ENCODE measurements around the gene APPL1. TPM values are rescaled to one million over a fixed set of nuclear protein-coding genes. Genes with fewer than 3 reads are reported as not detected.
A peak's percentile ranks its signal among the peaks of the same experiment; 100 is the strongest.
"Not testable (repeated sequence)": the region's sequence is repeated elsewhere in the genome, so short reads cannot be mapped to it uniquely, and the experiment has no call there.

APPL1 gene
- total RNA-seq, 1 donor = 36.9 TPM

GRCh38 chr3:57261119-57261518 lies 33.6 kb downstream of the APPL1 start:
- DNase-seq (ENCODE audit: low read depth in 2 of 3, low spot score in 2 of 3) = no peak

- no peak for DNase-seq (ENCODE audit: low read depth in 2 of 3, low spot score in 2 of 3)
Measured at GRCh38 chr3:57261929-57262328, 34.4 kb downstream of the APPL1 start.

- no peak for DNase-seq (ENCODE audit: low read depth in 2 of 3, low spot score in 2 of 3)
Measured at GRCh38 chr3:57268416-57268815, 40.9 kb downstream of the APPL1 start.

GRCh38 chr3:57274845-57275244 lies 47.3 kb downstream of the APPL1 start:
- no peak for DNase-seq (ENCODE audit: low read depth in 2 of 3, low spot score in 2 of 3)

GRCh38 chr3:57275393-57275792 lies 47.9 kb downstream of the APPL1 start:
- DNase-seq (ENCODE audit: low read depth in 2 of 3, low spot score in 2 of 3) = no peak

GRCh38 chr3:57278237-57278636 lies 50.7 kb downstream of the APPL1 start:
- no peak for DNase-seq (ENCODE audit: low read depth in 2 of 3, low spot score in 2 of 3)

- no peak for DNase-seq (ENCODE audit: low read depth in 2 of 3, low spot score in 2 of 3)
Measured at GRCh38 chr3:57279685-57280084, 52.2 kb downstream of the APPL1 start.

GRCh38 chr3:57281715-57282114 lies 54.2 kb downstream of the APPL1 start:
- DNase-seq (ENCODE audit: low read depth in 2 of 3, low spot score in 2 of 3) = peak in 2 of 3 donors; percentile 29 to 74

- DNase-seq (ENCODE audit: low read depth in 2 of 3, low spot score in 2 of 3) = no peak
Measured at GRCh38 chr3:57283334-57283733, 55.8 kb downstream of the APPL1 start.

- DNase-seq (ENCODE audit: low read depth in 2 of 3, low spot score in 2 of 3) = no peak
Measured at GRCh38 chr3:57287205-57287604, 59.7 kb downstream of the APPL1 start.

- DNase-seq (ENCODE audit: low read depth in 2 of 3, low spot score in 2 of 3) = no peak
Measured at GRCh38 chr3:57288403-57288802, 60.9 kb downstream of the APPL1 start.

GRCh38 chr3:57292159-57292896 lies 64.8 kb downstream of the APPL1 start, which contains the start of gene ASB14:
TSS of gene ASB14 (minus strand) at chr3:57292685. CDS start at chr3:57292033, 652 bp downstream.
- no peak for DNase-seq (ENCODE audit: low read depth in 2 of 3, low spot score in 2 of 3)

GRCh38 chr3:57292897-57293526 lies 65.5 kb downstream of the APPL1 start:
- DNase-seq (ENCODE audit: low read depth in 2 of 3, low spot score in 2 of 3) = no peak

- DNase-seq (ENCODE audit: low read depth in 2 of 3, low spot score in 2 of 3) = peak in 1 of 3 donors; percentile 8
Measured at GRCh38 chr3:57298041-57298440, 70.5 kb downstream of the APPL1 start.

- not testable (repeated sequence) for DNase-seq (ENCODE audit: low read depth in 2 of 3, low spot score in 2 of 3)
Measured at GRCh38 chr3:57303520-57303919, 76.0 kb downstream of the APPL1 start.

- DNase-seq (ENCODE audit: low read depth in 2 of 3, low spot score in 2 of 3) = peak in 2 of 3 donors; percentile 22 to 36
Measured at GRCh38 chr3:57309769-57310360, 82.3 kb downstream of the APPL1 start.

- DNase-seq (ENCODE audit: low read depth in 2 of 3, low spot score in 2 of 3) = no peak
Measured at GRCh38 chr3:57314204-57314603, 86.7 kb downstream of the APPL1 start.

Other genes with a start within 250 kb of the APPL1 start
- under 0.01 TPM for gene SPATA12, start 167.1 kb upstream of the APPL1 start, total RNA-seq
- gene IL17RD, start 62.4 kb upstream of the APPL1 start, total RNA-seq = 0.27 TPM
- gene HESX1, start 27.8 kb upstream of the APPL1 start, total RNA-seq = 2.2 TPM
- gene ASB14, start 65.0 kb downstream of the APPL1 start, total RNA-seq = not detected